HepG2 (cell line): ENCODE measurements around the gene RNGTT.
"Not testable (repeated sequence)": the region's sequence is repeated elsewhere in the genome, so short reads cannot be mapped to it uniquely, and the experiment has no call there.

Experiments
- GATAD2A ChIP-seq: IDR thresholded peaks from 2 replicates; pipeline ENCODE4 v1.6.1; 2016
- JUNB ChIP-seq: sonication (generic); formaldehyde crosslinking; IDR thresholded peaks from 2 replicates; pipeline ENCODE4 v1.8.0; 2022; ENCODE audit warnings: missing genetic modification reagents, mild to moderate bottlenecking, borderline replicate concordance

- TF ChIP-seq JUNB, GATAD2A (CRISPR knock-in tag): not testable (repeated sequence)
Observed at GRCh38 chr6:88827599-88827998, 135.8 kb downstream of the RNGTT start.
